ACHN (cell line): ENCODE data around the gene MAMSTR.
"Not testable (repeated sequence)": the region's sequence is repeated elsewhere in the genome, so short reads cannot be mapped to it uniquely, and the experiment has no call there.

Experiments used
- DNase-seq: peaks from one replicate; pipeline ENCODE4 v3.0.0-alpha.2; 2015
- in situ Hi-C: cut with HindIII; loops from 2 replicates; pipeline ENCODE4 v1.10.0; 2017; ENCODE audit warnings: low sequenced_read_pairs, low pct_ligation_motif_present, low pct_unique_long_range_greater_than_20kb

MAMSTR gene

GRCh38 chr19:48698046-48698445, 21.5 kb downstream of the MAMSTR start:
- peak; percentile 80 for DNase-seq
- in situ Hi-C loops = no loop called here

GRCh38 chr19:48696353-48697010, 23.0 kb downstream of the MAMSTR start:
- in situ Hi-C loops = no loop called here
- no peak for DNase-seq

GRCh38 chr19:48695743-48696352, 23.7 kb downstream of the MAMSTR start, which contains the start of gene FUT2:
Gene FUT2, plus strand, starts transcription at chr19:48695971. Its CDS starts 6,986 bp downstream, at chr19:48702957.
- in situ Hi-C loops = no loop called here
- no peak for DNase-seq

GRCh38 chr19:48693629-48694028, 25.9 kb downstream of the MAMSTR start:
- in situ Hi-C loops, DNase-seq: not testable (repeated sequence)

- no peak for DNase-seq
- in situ Hi-C loops = no loop called here
Measured at GRCh38 chr19:48689449-48689848, 30.1 kb downstream of the MAMSTR start.

GRCh38 chr19:48687776-48688175, 31.7 kb downstream of the MAMSTR start:
- no peak for DNase-seq
- in situ Hi-C loops = no loop called here

GRCh38 chr19:48686637-48687036, 32.9 kb downstream of the MAMSTR start:
- in situ Hi-C loops, DNase-seq: not testable (repeated sequence)

GRCh38 chr19:48686088-48686487, 33.4 kb downstream of the MAMSTR start:
- no peak for DNase-seq
- in situ Hi-C loops = no loop called here

GRCh38 chr19:48685583-48685982, 33.9 kb downstream of the MAMSTR start:
- in situ Hi-C loops = no loop called here
- DNase-seq = no peak

- no peak for DNase-seq
- in situ Hi-C loops = no loop called here
Measured at GRCh38 chr19:48683349-48683748, 36.2 kb downstream of the MAMSTR start.

- DNase-seq = peak; percentile 85
- in situ Hi-C loops = no loop called here
Measured at GRCh38 chr19:48681127-48681470, 38.4 kb downstream of the MAMSTR start.

- no peak for DNase-seq
- in situ Hi-C loops = no loop called here
Measured at GRCh38 chr19:48680436-48681126, 38.9 kb downstream of the MAMSTR start.

GRCh38 chr19:48680006-48680405, 39.5 kb downstream of the MAMSTR start:
- DNase-seq, in situ Hi-C loops: not testable (repeated sequence)

GRCh38 chr19:48678201-48678600, 41.3 kb downstream of the MAMSTR start:
- DNase-seq = no peak
- in situ Hi-C loops = no loop called here

- no peak for DNase-seq
- in situ Hi-C loops = no loop called here
Measured at GRCh38 chr19:48676887-48677286, 42.6 kb downstream of the MAMSTR start.

- DNase-seq = no peak
- in situ Hi-C loops = no loop called here
Measured at GRCh38 chr19:48676487-48676886, 43.0 kb downstream of the MAMSTR start.

GRCh38 chr19:48674921-48675824, 44.4 kb downstream of the MAMSTR start:
- in situ Hi-C loops = no loop called here
- peak; percentile 80 for DNase-seq

GRCh38 chr19:48674216-48674809, 45.2 kb downstream of the MAMSTR start:
- DNase-seq = no peak
- in situ Hi-C loops = no loop called here
